ENCODE measurements around the gene TCF21.

Gene TCF21

GRCh38 chr6:133893946-133894345 lies 5.0 kb downstream of the TCF21 start:
- intact Hi-C loops (cut with micrococcal nuclease): no loop called here
- peaks cover 21% of the 10 kb centered on the region for H3K4me1 Mint-ChIP-seq (ENCODE audit: low read depth)
- no peak overlapping the region for H3K27ac Mint-ChIP-seq
- no peaks in the 10 kb centered on the region for H3K36me3 Mint-ChIP-seq (ENCODE audit: low read depth)
- H3K27me3 Mint-ChIP-seq: peaks cover 86% of the 10 kb centered on the region
- H3K9me3 Mint-ChIP-seq: no peaks in the 10 kb centered on the region
- H3K4me3 Mint-ChIP-seq: no peak overlapping the region

GRCh38 chr6:133894369-133894768 lies 5.5 kb downstream of the TCF21 start:
- Mint-ChIP-seq H3K27me3 (peaks cover 82% of the 10 kb centered on the region), H3K27ac (no peak overlapping the region), H3K9me3 (no peaks in the 10 kb centered on the region), H3K36me3 (ENCODE audit: low read depth) (no peaks in the 10 kb centered on the region), H3K4me1 (ENCODE audit: low read depth) (peaks cover 21% of the 10 kb centered on the region), H3K4me3 (no peak overlapping the region)
- intact Hi-C loops (cut with micrococcal nuclease): no loop called here

GRCh38 chr6:133894795-133895358 lies 6.0 kb downstream of the TCF21 start:
- no peaks in the 10 kb centered on the region for H3K36me3 Mint-ChIP-seq (ENCODE audit: low read depth)
- no peak overlapping the region for H3K4me3 Mint-ChIP-seq
- no peaks in the 10 kb centered on the region for H3K9me3 Mint-ChIP-seq
- H3K4me1 Mint-ChIP-seq (ENCODE audit: low read depth): peaks cover 19% of the 10 kb centered on the region
- no peak overlapping the region for H3K27ac Mint-ChIP-seq
- intact Hi-C loops (cut with micrococcal nuclease): no loop called here
- peaks cover 79% of the 10 kb centered on the region for H3K27me3 Mint-ChIP-seq

GRCh38 chr6:133895573-133896343 lies 6.8 kb downstream of the TCF21 start:
- peaks cover 16% of the 10 kb centered on the region for H3K4me1 Mint-ChIP-seq (ENCODE audit: low read depth)
- no peak overlapping the region for H3K27ac Mint-ChIP-seq
- no peaks in the 10 kb centered on the region for H3K36me3 Mint-ChIP-seq (ENCODE audit: low read depth)
- no peak overlapping the region for H3K4me3 Mint-ChIP-seq
- intact Hi-C loops (cut with micrococcal nuclease): no loop called here
- no peaks in the 10 kb centered on the region for H3K9me3 Mint-ChIP-seq
- peaks cover 78% of the 10 kb centered on the region for H3K27me3 Mint-ChIP-seq

GRCh38 chr6:133896344-133896721 lies 7.4 kb downstream of the TCF21 start:
- intact Hi-C loops (cut with micrococcal nuclease): no loop called here
- Mint-ChIP-seq H3K36me3 (ENCODE audit: low read depth) (no peaks in the 10 kb centered on the region), H3K27ac (no peak overlapping the region), H3K4me3 (no peak overlapping the region), H3K9me3 (no peaks in the 10 kb centered on the region), H3K27me3 (peaks cover 74% of the 10 kb centered on the region), H3K4me1 (ENCODE audit: low read depth) (peaks cover 11% of the 10 kb centered on the region)

- no peaks in the 10 kb centered on the region for H3K4me1 Mint-ChIP-seq (ENCODE audit: low read depth)
- no peaks in the 10 kb centered on the region for H3K36me3 Mint-ChIP-seq (ENCODE audit: low read depth)
- no peak overlapping the region for H3K4me3 Mint-ChIP-seq
- H3K9me3 Mint-ChIP-seq: no peaks in the 10 kb centered on the region
- intact Hi-C loops (cut with micrococcal nuclease): no loop called here
- no peak overlapping the region for H3K27ac Mint-ChIP-seq
- H3K27me3 Mint-ChIP-seq: peaks cover 72% of the 10 kb centered on the region
These were observed 9.3 kb downstream of the TCF21 start for GRCh38 chr6:133898263-133898662.

GRCh38 chr6:133899556-133899955 lies 10.6 kb downstream of the TCF21 start:
- intact Hi-C loops (cut with micrococcal nuclease): no loop called here
- no peak overlapping the region for H3K4me3 Mint-ChIP-seq
- no peak overlapping the region for H3K27ac Mint-ChIP-seq
- peaks cover 62% of the 10 kb centered on the region for H3K27me3 Mint-ChIP-seq
- H3K36me3 Mint-ChIP-seq (ENCODE audit: low read depth): no peaks in the 10 kb centered on the region
- H3K4me1 Mint-ChIP-seq (ENCODE audit: low read depth): no peaks in the 10 kb centered on the region
- no peaks in the 10 kb centered on the region for H3K9me3 Mint-ChIP-seq

GRCh38 chr6:133903855-133904254 lies 14.9 kb downstream of the TCF21 start:
- peaks cover 52% of the 10 kb centered on the region for H3K27me3 Mint-ChIP-seq
- peaks cover 6% of the 10 kb centered on the region for H3K4me1 Mint-ChIP-seq (ENCODE audit: low read depth)
- H3K27ac Mint-ChIP-seq: no peak overlapping the region
- intact Hi-C loops (cut with micrococcal nuclease): no loop called here
- no peaks in the 10 kb centered on the region for H3K36me3 Mint-ChIP-seq (ENCODE audit: low read depth)
- no peaks in the 10 kb centered on the region for H3K9me3 Mint-ChIP-seq
- H3K4me3 Mint-ChIP-seq: no peak overlapping the region

- intact Hi-C loops (cut with micrococcal nuclease): no loop called here
- Mint-ChIP-seq H3K4me3 (no peak overlapping the region), H3K27ac (no peak overlapping the region), H3K27me3 (peaks cover 50% of the 10 kb centered on the region), H3K36me3 (ENCODE audit: low read depth) (no peaks in the 10 kb centered on the region), H3K4me1 (ENCODE audit: low read depth) (peaks cover 6% of the 10 kb centered on the region), H3K9me3 (no peaks in the 10 kb centered on the region)
These were observed 17.1 kb downstream of the TCF21 start for GRCh38 chr6:133906050-133906449.

GRCh38 chr6:133916650-133917151 lies 27.8 kb downstream of the TCF21 start:
- Mint-ChIP-seq H3K36me3 (ENCODE audit: low read depth) (no peaks in the 10 kb centered on the region), H3K27ac (no peak overlapping the region), H3K4me3 (peak overlapping the region; percentile 51), H3K4me1 (ENCODE audit: low read depth) (peaks cover 11% of the 10 kb centered on the region), H3K27me3 (peaks cover 34% of the 10 kb centered on the region), H3K9me3 (no peaks in the 10 kb centered on the region)
- intact Hi-C loops (cut with micrococcal nuclease): loop anchor here (1.0 kb wide), 1 partner anchor 78 kb away; no protein-coding TSS in a partner anchor

GRCh38 chr6:133917781-133918180 lies 28.9 kb downstream of the TCF21 start:
- Mint-ChIP-seq H3K9me3 (no peaks in the 10 kb centered on the region), H3K4me1 (ENCODE audit: low read depth) (peaks cover 11% of the 10 kb centered on the region), H3K36me3 (ENCODE audit: low read depth) (no peaks in the 10 kb centered on the region), H3K4me3 (no peak overlapping the region), H3K27me3 (peaks cover 34% of the 10 kb centered on the region), H3K27ac (no peak overlapping the region)
- intact Hi-C loops (cut with micrococcal nuclease): no loop called here

- intact Hi-C loops (cut with micrococcal nuclease): no loop called here
- Mint-ChIP-seq H3K4me3 (no peak overlapping the region), H3K9me3 (no peaks in the 10 kb centered on the region), H3K27ac (no peak overlapping the region), H3K36me3 (ENCODE audit: low read depth) (no peaks in the 10 kb centered on the region), H3K27me3 (peaks cover 32% of the 10 kb centered on the region), H3K4me1 (ENCODE audit: low read depth) (peaks cover 11% of the 10 kb centered on the region)
These were observed 29.5 kb downstream of the TCF21 start for GRCh38 chr6:133918208-133918930.

- Mint-ChIP-seq H3K9me3 (no peaks in the 10 kb centered on the region), H3K4me1 (ENCODE audit: low read depth) (peaks cover 11% of the 10 kb centered on the region), H3K27me3 (peaks cover 28% of the 10 kb centered on the region), H3K27ac (no peak overlapping the region), H3K36me3 (ENCODE audit: low read depth) (no peaks in the 10 kb centered on the region), H3K4me3 (no peak overlapping the region)
- intact Hi-C loops (cut with micrococcal nuclease): no loop called here
These were observed 30.4 kb downstream of the TCF21 start for GRCh38 chr6:133919362-133919761.

- Mint-ChIP-seq H3K36me3 (ENCODE audit: low read depth) (no peaks in the 10 kb centered on the region), H3K27me3 (peaks cover 30% of the 10 kb centered on the region), H3K4me1 (ENCODE audit: low read depth) (peaks cover 11% of the 10 kb centered on the region), H3K9me3 (no peaks in the 10 kb centered on the region), H3K27ac (no peak overlapping the region), H3K4me3 (no peak overlapping the region)
- intact Hi-C loops (cut with micrococcal nuclease): loop anchor here (5.0 kb wide), 1 partner anchor 1021 kb away; no protein-coding TSS in a partner anchor
These were observed 32.4 kb downstream of the TCF21 start for GRCh38 chr6:133921249-133921859.

All from dendritic cell treated with granulocyte-macrophage colony-stimulating factor and Interleukin-4, amounts not matched to agents 40 ng/mL and 50 ng/mL, for 4 days (primary cell).